ENCODE data around the gene FHIT.

GRCh38 chr3:61066800-61067199 lies 184.5 kb downstream of the FHIT start:
- no peak for TF ChIP-seq EZH2 (IDR thresholded peaks at IDR 0.05; ENCODE audit: borderline replicate concordance, control insufficient read depth, low read depth, low read length)
- TF ChIP-seq BCLAF1 (IDR thresholded peaks at IDR 0.05), result no peak
- TF ChIP-seq E2F4 (IDR thresholded peaks at IDR 0.05; ENCODE audit: low read depth, low read length), result no peak
- no peak for TF ChIP-seq ZBED1 (IDR thresholded peaks at IDR 0.05; ENCODE audit: borderline replicate concordance)
- no peak for TF ChIP-seq CREM (IDR thresholded peaks at IDR 0.05; ENCODE audit: low read depth)
- no peak for TF ChIP-seq POLR2A (IDR thresholded peaks at IDR 0.05; ENCODE audit: low read depth, low read length)
- TF ChIP-seq POLR2AphosphoS5 (IDR thresholded peaks at IDR 0.05; ENCODE audit: low read length), result no peak
- TF ChIP-seq CTCF (IDR thresholded peaks at IDR 0.05 in 2 of 3, conservative IDR thresholded peaks at IDR 0.05 in 1 of 3; ENCODE audit: control insufficient read depth in 2 of 3, extremely low read depth in 1 of 3, insufficient read depth in 1 of 3, low read depth in 3 of 3, low read length in 3 of 3), result no peak
- TF ChIP-seq TCF12 (IDR thresholded peaks at IDR 0.05; ENCODE audit: low read depth, low read length), result no peak
- TF ChIP-seq MTA3 (IDR thresholded peaks at IDR 0.05; ENCODE audit: borderline replicate concordance, low read length), result no peak
- no peak for TF ChIP-seq REST (IDR thresholded peaks at IDR 0.05; ENCODE audit: low read depth, low read length)
- no peak for TF ChIP-seq RAD21 (IDR thresholded peaks at IDR 0.05; ENCODE audit: insufficient read depth, low read depth, low read length)
- TF ChIP-seq ATF7 (IDR thresholded peaks at IDR 0.05; ENCODE audit: low read depth), result no peak
